SK-N-SH treated with all-trans-retinoic acid at 6 μM for 48 hours (cell line): ENCODE data around the gene RBFA.

Experiments used
- ATAC-seq: fragments of 200-7000 bp; cut with Tn5 transposase; 3 replicates; pipeline ENCODE4 v1.9.1; 2020; ENCODE audit warnings: mild to moderate bottlenecking, moderate library complexity
- ARNTL ChIP-seq: fragments of 450-650 bp; formaldehyde crosslinking; IDR thresholded peaks from 2 replicates; pipeline ENCODE4 v1.5.0; 2020; ENCODE audit warnings: low read depth, mild to moderate bottlenecking, moderate library complexity, borderline replicate concordance
- CSDC2 ChIP-seq: fragments of 250-450 bp; sonication (Bioruptor Pico); IDR thresholded peaks from 2 replicates; pipeline ENCODE4 v1.5.0; 2020; ENCODE audit warnings: mild to moderate bottlenecking, moderate library complexity
- ESRRG ChIP-seq: fragments of 250-450 bp; sonication (Bioruptor Pico); IDR thresholded peaks from 2 replicates; pipeline ENCODE4 v1.6.1; 2021; ENCODE audit warnings: mild to moderate bottlenecking
- GLIS3 ChIP-seq: fragments of 250-450 bp; sonication (Bioruptor Pico); IDR thresholded peaks from 2 replicates; pipeline ENCODE4 v1.5.0; 2020; ENCODE audit warnings: mild to moderate bottlenecking, moderate library complexity
- ISL1 ChIP-seq: fragments of 250-450 bp; sonication (Bioruptor Pico); IDR thresholded peaks from 2 replicates; pipeline ENCODE4 v2.1.2; 2022; ENCODE audit warnings: mild to moderate bottlenecking, moderate library complexity
- OSR1 ChIP-seq: fragments of 250-450 bp; sonication (Bioruptor Pico); IDR thresholded peaks from 2 replicates; pipeline ENCODE4 v1.8.0; 2022; ENCODE audit warnings: moderate library complexity, mild to moderate bottlenecking, inconsistent platforms
- PPARA ChIP-seq: fragments of 250-450 bp; sonication (Bioruptor Pico); IDR thresholded peaks from 2 replicates; pipeline ENCODE4 v1.5.0; 2020; ENCODE audit warnings: mild to moderate bottlenecking, borderline replicate concordance
- RARB ChIP-seq: fragments of 250-450 bp; sonication (Bioruptor Pico); IDR thresholded peaks from 2 replicates; pipeline ENCODE4 v1.8.0; 2021; ENCODE audit warnings: mild to moderate bottlenecking, moderate library complexity
- SNAI2 ChIP-seq: fragments of 250-450 bp; sonication (Bioruptor Pico); IDR thresholded peaks from 2 replicates; pipeline ENCODE4 v1.5.0; 2020; ENCODE audit warnings: mild to moderate bottlenecking, moderate library complexity
- TCF4 ChIP-seq: fragments of 250-450 bp; sonication (Bioruptor Pico); IDR thresholded peaks from 2 replicates; pipeline ENCODE4 v1.8.0; 2021; ENCODE audit warnings: mild to moderate bottlenecking, moderate library complexity, borderline replicate concordance
- TOX ChIP-seq: fragments of 250-450 bp; sonication (Bioruptor Pico); IDR thresholded peaks from 2 replicates; pipeline ENCODE4 v1.8.0; 2021; ENCODE audit warnings: mild to moderate bottlenecking, moderate library complexity, borderline replicate concordance
- ZC3H10 ChIP-seq: fragments of 250-450 bp; sonication (Bioruptor Pico); IDR thresholded peaks from 2 replicates; pipeline ENCODE4 v1.5.1; 2021; ENCODE audit warnings: mild to moderate bottlenecking, moderate library complexity
- ZFP3 ChIP-seq: fragments of 250-450 bp; sonication (Bioruptor Pico); IDR thresholded peaks from 2 replicates; pipeline ENCODE4 v1.5.0; 2020; ENCODE audit warnings: mild to moderate bottlenecking, moderate library complexity
- ZFP30 ChIP-seq: fragments of 450-650 bp; formaldehyde crosslinking; IDR thresholded peaks from 2 replicates; pipeline ENCODE4 v1.5.0; 2022; ENCODE audit warnings: mild to moderate bottlenecking, moderate library complexity
- ZNF565 ChIP-seq: fragments of 450-650 bp; formaldehyde crosslinking; conservative IDR thresholded peaks from 2 replicates; pipeline ENCODE4 v1.5.0; 2020; ENCODE audit warnings: low read depth, mild to moderate bottlenecking, moderate library complexity
- ZNF70 ChIP-seq: fragments of 450-650 bp; formaldehyde crosslinking; IDR thresholded peaks from 2 replicates; pipeline ENCODE4 v1.5.0; 2020; ENCODE audit warnings: mild to moderate bottlenecking, moderate library complexity
- ZNF8 ChIP-seq: fragments of 450-650 bp; formaldehyde crosslinking; IDR thresholded peaks from 2 replicates; pipeline ENCODE4 v1.5.0; 2020; ENCODE audit warnings: mild to moderate bottlenecking, moderate library complexity
- TF ChIP-seq, protein P1 (sequence below): fragments of 250-450 bp; sonication (Bioruptor Pico); IDR thresholded peaks from 2 replicates; pipeline ENCODE4 v1.5.1; 2021; ENCODE audit warnings: mild to moderate bottlenecking, moderate library complexity
- TF ChIP-seq, protein P2 (sequence below): fragments of 250-450 bp; sonication (Bioruptor Pico); IDR thresholded peaks from 2 replicates; pipeline ENCODE4 v1.8.0; 2021; ENCODE audit warnings: low read depth, mild to moderate bottlenecking, moderate library complexity, borderline replicate concordance
- TF ChIP-seq, protein P3 (sequence below): fragments of 250-450 bp; sonication (Bioruptor Pico); IDR thresholded peaks from 2 replicates; pipeline ENCODE4 v1.5.0; 2020; ENCODE audit warnings: mild to moderate bottlenecking, moderate library complexity
- TF ChIP-seq, protein P4 (sequence below): fragments of 250-450 bp; sonication (Bioruptor Pico); IDR thresholded peaks from 2 replicates; pipeline ENCODE4 v1.5.1; 2020; ENCODE audit warnings: low read depth, mild to moderate bottlenecking, moderate library complexity

Gene RBFA

GRCh38 chr18:80042785-80043184, 8.6 kb downstream of the RBFA start:
- ATAC-seq: no peak

GRCh38 chr18:80044072-80044471, 9.8 kb downstream of the RBFA start:
- TF ChIP-seq TCF4 (CRISPR knock-in tag) (no peak), SNAI2 (no peak), CSDC2 (CRISPR knock-in tag) (no peak), ZFP3 (CRISPR knock-in tag) (no peak), RARB (CRISPR knock-in tag) (no peak), GLIS3 (CRISPR knock-in tag) (no peak), ZNF70 (CRISPR knock-in tag) (no peak), ZFP30 (CRISPR knock-in tag) (no peak), PPARA (CRISPR knock-in tag) (no peak), TOX (no peak), ZNF8 (no peak)
- TF ChIP-seq, protein P1, sequence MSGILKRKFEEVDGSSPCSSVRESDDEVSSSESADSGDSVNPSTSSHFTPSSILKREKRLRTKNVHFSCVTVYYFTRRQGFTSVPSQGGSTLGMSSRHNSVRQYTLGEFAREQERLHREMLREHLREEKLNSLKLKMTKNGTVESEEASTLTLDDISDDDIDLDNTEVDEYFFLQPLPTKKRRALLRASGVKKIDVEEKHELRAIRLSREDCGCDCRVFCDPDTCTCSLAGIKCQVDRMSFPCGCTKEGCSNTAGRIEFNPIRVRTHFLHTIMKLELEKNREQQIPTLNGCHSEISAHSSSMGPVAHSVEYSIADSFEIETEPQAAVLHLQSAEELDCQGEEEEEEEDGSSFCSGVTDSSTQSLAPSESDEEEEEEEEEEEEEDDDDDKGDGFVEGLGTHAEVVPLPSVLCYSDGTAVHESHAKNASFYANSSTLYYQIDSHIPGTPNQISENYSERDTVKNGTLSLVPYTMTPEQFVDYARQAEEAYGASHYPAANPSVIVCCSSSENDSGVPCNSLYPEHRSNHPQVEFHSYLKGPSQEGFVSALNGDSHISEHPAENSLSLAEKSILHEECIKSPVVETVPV (CRISPR knock-in tag): no peak
- TF ChIP-seq, all 23 proteins: peak for 0
- no peak for ATAC-seq

More at GRCh38 chr18:80042785-80043184, 8.6 kb downstream of the RBFA start:
- TF ChIP-seq SNAI2 (no peak), ZFP30 (CRISPR knock-in tag) (no peak), ZNF565 (CRISPR knock-in tag) (no peak), ZNF8 (no peak), ESRRG (CRISPR knock-in tag) (no peak)
- TF ChIP-seq, protein P2, sequence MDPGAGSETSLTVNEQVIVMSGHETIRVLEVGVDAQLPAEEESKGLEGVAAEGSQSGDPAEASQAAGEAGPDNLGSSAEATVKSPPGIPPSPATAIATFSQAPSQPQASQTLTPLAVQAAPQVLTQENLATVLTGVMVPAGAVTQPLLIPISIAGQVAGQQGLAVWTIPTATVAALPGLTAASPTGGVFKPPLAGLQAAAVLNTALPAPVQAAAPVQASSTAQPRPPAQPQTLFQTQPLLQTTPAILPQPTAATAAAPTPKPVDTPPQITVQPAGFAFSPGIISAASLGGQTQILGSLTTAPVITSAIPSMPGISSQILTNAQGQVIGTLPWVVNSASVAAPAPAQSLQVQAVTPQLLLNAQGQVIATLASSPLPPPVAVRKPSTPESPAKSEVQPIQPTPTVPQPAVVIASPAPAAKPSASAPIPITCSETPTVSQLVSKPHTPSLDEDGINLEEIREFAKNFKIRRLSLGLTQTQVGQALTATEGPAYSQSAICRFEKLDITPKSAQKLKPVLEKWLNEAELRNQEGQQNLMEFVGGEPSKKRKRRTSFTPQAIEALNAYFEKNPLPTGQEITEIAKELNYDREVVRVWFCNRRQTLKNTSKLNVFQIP: no peak

GRCh38 chr18:80046011-80046410, 11.8 kb downstream of the RBFA start:
- TF ChIP-seq ISL1 (no peak), ZNF565 (CRISPR knock-in tag) (no peak), ARNTL (CRISPR knock-in tag) (no peak)
- TF ChIP-seq, protein P3, sequence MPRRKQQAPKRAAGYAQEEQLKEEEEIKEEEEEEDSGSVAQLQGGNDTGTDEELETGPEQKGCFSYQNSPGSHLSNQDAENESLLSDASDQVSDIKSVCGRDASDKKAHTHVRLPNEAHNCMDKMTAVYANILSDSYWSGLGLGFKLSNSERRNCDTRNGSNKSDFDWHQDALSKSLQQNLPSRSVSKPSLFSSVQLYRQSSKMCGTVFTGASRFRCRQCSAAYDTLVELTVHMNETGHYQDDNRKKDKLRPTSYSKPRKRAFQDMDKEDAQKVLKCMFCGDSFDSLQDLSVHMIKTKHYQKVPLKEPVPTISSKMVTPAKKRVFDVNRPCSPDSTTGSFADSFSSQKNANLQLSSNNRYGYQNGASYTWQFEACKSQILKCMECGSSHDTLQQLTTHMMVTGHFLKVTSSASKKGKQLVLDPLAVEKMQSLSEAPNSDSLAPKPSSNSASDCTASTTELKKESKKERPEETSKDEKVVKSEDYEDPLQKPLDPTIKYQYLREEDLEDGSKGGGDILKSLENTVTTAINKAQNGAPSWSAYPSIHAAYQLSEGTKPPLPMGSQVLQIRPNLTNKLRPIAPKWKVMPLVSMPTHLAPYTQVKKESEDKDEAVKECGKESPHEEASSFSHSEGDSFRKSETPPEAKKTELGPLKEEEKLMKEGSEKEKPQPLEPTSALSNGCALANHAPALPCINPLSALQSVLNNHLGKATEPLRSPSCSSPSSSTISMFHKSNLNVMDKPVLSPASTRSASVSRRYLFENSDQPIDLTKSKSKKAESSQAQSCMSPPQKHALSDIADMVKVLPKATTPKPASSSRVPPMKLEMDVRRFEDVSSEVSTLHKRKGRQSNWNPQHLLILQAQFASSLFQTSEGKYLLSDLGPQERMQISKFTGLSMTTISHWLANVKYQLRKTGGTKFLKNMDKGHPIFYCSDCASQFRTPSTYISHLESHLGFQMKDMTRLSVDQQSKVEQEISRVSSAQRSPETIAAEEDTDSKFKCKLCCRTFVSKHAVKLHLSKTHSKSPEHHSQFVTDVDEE: no peak
- TF ChIP-seq, protein P2: no peak

DNA sequence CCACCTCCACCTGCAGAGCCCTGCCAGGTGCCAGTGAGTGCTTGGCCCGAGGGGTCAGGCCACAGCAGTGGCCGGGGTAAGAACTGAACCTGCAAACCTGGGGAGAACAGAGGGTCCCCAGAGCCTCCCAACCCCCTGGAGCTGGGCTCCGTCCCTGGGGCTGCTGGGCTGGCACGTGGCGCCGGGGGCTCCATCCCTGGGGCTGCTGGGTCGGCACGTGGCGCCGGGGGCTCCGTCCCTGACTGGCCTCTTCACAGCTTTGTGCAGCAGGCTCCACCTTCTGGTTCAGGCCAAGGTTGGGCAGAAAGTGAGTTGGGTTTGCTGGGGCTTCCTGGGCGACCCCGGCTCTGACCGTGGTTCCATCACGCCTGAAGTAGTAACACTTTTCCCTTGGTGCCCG, 12.2 kb downstream of the RBFA start:
- no peak for TF ChIP-seq ZC3H10 (CRISPR knock-in tag)
- no peak for TF ChIP-seq ZNF70 (CRISPR knock-in tag)
- TF ChIP-seq, protein P4, sequence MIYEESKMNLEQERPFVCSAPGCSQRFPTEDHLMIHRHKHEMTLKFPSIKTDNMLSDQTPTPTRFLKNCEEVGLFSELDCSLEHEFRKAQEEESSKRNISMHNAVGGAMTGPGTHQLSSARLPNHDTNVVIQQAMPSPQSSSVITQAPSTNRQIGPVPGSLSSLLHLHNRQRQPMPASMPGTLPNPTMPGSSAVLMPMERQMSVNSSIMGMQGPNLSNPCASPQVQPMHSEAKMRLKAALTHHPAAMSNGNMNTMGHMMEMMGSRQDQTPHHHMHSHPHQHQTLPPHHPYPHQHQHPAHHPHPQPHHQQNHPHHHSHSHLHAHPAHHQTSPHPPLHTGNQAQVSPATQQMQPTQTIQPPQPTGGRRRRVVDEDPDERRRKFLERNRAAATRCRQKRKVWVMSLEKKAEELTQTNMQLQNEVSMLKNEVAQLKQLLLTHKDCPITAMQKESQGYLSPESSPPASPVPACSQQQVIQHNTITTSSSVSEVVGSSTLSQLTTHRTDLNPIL (CRISPR knock-in tag): no peak
- TF ChIP-seq, protein P1 (CRISPR knock-in tag): no peak
- TF ChIP-seq, protein P2: no peak
- TF ChIP-seq OSR1 (CRISPR knock-in tag): no peak
- ATAC-seq: no peak

More at GRCh38 chr18:80046011-80046410, 11.8 kb downstream of the RBFA start:
- no peak for ATAC-seq
